ENCODE results near the gene POM121.
A peak's percentile ranks its signal among the peaks of the same experiment; 100 is the strongest.
"Not testable (repeated sequence)": the region's sequence is repeated elsewhere in the genome, so short reads cannot be mapped to it uniquely, and the experiment has no call there.

The POM121 gene

DNA sequence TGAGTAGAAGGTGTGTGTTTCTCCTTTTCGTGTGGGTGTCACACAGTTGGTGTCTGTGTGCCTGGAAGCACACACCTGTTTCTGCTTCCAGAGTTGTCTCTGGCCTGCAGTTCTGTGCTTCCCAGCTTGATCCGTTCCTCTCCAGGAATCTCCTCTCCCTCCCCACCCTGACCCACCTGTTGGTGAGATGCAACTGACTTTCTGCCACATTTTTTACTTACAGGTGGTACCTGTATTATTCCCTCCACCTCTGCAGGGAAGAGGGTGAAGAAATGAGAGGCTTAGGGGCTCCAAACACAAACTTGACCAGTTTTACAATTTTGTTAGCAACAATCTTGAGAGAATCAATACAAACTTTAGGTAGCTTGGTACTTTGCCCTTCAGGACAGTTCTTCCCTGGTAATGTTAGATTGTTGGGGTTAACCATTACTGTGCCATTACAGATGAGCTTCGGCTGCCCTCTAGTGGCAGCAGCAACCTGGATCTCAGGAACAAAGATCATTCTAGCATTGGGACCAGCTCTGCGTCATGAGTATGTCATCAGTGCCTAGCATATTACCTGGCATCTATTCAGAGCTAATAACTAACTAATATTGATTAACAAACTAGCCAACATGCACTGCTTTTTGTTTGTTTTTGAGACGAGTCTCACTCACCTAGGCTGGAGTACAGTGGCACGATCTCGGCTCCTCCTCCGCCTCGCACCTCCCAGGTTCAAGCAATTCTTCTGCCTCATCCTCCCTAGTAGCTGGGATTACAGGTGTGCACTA lies 10.0 kb upstream of the POM121 start:
- H3K27me3 ChIP-seq; H3K9me3 ChIP-seq; H3K4me3 ChIP-seq (ENCODE audit: low read depth in 1 of 2, low read length in 1 of 2); H3K36me3 ChIP-seq: not testable (repeated sequence)
- H3K4me1 ChIP-seq (ENCODE audit: control insufficient read depth in 1 of 2, insufficient read depth in 1 of 2, low read depth in 1 of 2, low read length in 1 of 2): peaks cover 27 to 39% of the 10 kb centered on the region in 2 experiments
- H3K27ac ChIP-seq: peak overlapping the region; percentile 15
- TF ChIP-seq, protein P1, sequence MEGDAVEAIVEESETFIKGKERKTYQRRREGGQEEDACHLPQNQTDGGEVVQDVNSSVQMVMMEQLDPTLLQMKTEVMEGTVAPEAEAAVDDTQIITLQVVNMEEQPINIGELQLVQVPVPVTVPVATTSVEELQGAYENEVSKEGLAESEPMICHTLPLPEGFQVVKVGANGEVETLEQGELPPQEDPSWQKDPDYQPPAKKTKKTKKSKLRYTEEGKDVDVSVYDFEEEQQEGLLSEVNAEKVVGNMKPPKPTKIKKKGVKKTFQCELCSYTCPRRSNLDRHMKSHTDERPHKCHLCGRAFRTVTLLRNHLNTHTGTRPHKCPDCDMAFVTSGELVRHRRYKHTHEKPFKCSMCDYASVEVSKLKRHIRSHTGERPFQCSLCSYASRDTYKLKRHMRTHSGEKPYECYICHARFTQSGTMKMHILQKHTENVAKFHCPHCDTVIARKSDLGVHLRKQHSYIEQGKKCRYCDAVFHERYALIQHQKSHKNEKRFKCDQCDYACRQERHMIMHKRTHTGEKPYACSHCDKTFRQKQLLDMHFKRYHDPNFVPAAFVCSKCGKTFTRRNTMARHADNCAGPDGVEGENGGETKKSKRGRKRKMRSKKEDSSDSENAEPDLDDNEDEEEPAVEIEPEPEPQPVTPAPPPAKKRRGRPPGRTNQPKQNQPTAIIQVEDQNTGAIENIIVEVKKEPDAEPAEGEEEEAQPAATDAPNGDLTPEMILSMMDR (IDR thresholded peaks at IDR 0.05): peak; percentile 30

- Histone ChIP-seq H3K27me3 (no peaks in the 10 kb centered on the region), H3K4me1 (ENCODE audit: control insufficient read depth in 1 of 2, insufficient read depth in 1 of 2, low read depth in 1 of 2, low read length in 1 of 2) (peaks cover 4 to 11% of the 10 kb centered on the region in 2 experiments), H3K9me3 (no peaks in the 10 kb centered on the region), H3K27ac (no peak overlapping the region), H3K36me3 (no peaks in the 10 kb centered on the region), H3K4me3 (ENCODE audit: low read depth in 1 of 2, low read length in 1 of 2) (no peak overlapping the region)
- TF ChIP-seq, protein P1 (IDR thresholded peaks at IDR 0.05): no peak
Measured at GRCh38 chr7:72919256-72919775, 5.6 kb upstream of the POM121 start.

- H3K4me3 ChIP-seq (ENCODE audit: low read depth in 1 of 2, low read length in 1 of 2): peak overlapping the region; percentile 79 to 84
- TF ChIP-seq, protein P1 (IDR thresholded peaks at IDR 0.05): no peak
- H3K4me1 ChIP-seq (ENCODE audit: control insufficient read depth in 1 of 2, insufficient read depth in 1 of 2, low read depth in 1 of 2, low read length in 1 of 2): peaks cover 17 to 18% of the 10 kb centered on the region in 2 experiments
- H3K27ac ChIP-seq: peak overlapping the region; percentile 93
- no peaks in the 10 kb centered on the region for H3K9me3 ChIP-seq
- peaks cover 33% of the 10 kb centered on the region for H3K36me3 ChIP-seq
- H3K27me3 ChIP-seq: no peaks in the 10 kb centered on the region
Measured at GRCh38 chr7:72924386-72924732, 536 bp upstream of the POM121 start.

- Histone ChIP-seq H3K36me3 (peaks cover 45% of the 10 kb centered on the region), H3K27me3 (no peaks in the 10 kb centered on the region), H3K9me3 (no peaks in the 10 kb centered on the region), H3K4me1 (ENCODE audit: control insufficient read depth in 1 of 2, insufficient read depth in 1 of 2, low read depth in 1 of 2, low read length in 1 of 2) (peaks cover 17 to 18% of the 10 kb centered on the region in 2 experiments), H3K4me3 (ENCODE audit: low read depth in 1 of 2, low read length in 1 of 2) (peak overlapping the region; percentile 79 to 84), H3K27ac (peak overlapping the region; percentile 93)
- TF ChIP-seq, protein P1 (IDR thresholded peaks at IDR 0.05): no peak
Measured at GRCh38 chr7:72925546-72926120, 738 bp downstream of the POM121 start.

GRCh38 chr7:72927791-72928190 lies 2.9 kb downstream of the POM121 start:
- not testable (repeated sequence) for H3K27ac ChIP-seq; H3K9me3 ChIP-seq; H3K4me3 ChIP-seq (ENCODE audit: low read depth in 1 of 2, low read length in 1 of 2); H3K27me3 ChIP-seq
- peaks cover 17 to 18% of the 10 kb centered on the region in 2 experiments for H3K4me1 ChIP-seq (ENCODE audit: control insufficient read depth in 1 of 2, insufficient read depth in 1 of 2, low read depth in 1 of 2, low read length in 1 of 2)
- peaks cover 55% of the 10 kb centered on the region for H3K36me3 ChIP-seq

GRCh38 chr7:72928216-72928615 lies 3.3 kb downstream of the POM121 start:
- H3K27me3 ChIP-seq; H3K4me3 ChIP-seq (ENCODE audit: low read depth in 1 of 2, low read length in 1 of 2); H3K9me3 ChIP-seq; H3K27ac ChIP-seq: not testable (repeated sequence)
- H3K36me3 ChIP-seq: peaks cover 55% of the 10 kb centered on the region
- H3K4me1 ChIP-seq (ENCODE audit: control insufficient read depth in 1 of 2, insufficient read depth in 1 of 2, low read depth in 1 of 2, low read length in 1 of 2): peaks cover 17 to 18% of the 10 kb centered on the region in 2 experiments

GRCh38 chr7:72942022-72942705 lies 17.3 kb downstream of the POM121 start:
- Histone ChIP-seq H3K36me3 (peaks cover 23% of the 10 kb centered on the region), H3K4me1 (ENCODE audit: control insufficient read depth in 1 of 2, insufficient read depth in 1 of 2, low read depth in 1 of 2, low read length in 1 of 2) (peaks cover 9 to 13% of the 10 kb centered on the region in 2 experiments)
- not testable (repeated sequence) for H3K27ac ChIP-seq; H3K4me3 ChIP-seq (ENCODE audit: low read depth in 1 of 2, low read length in 1 of 2); H3K27me3 ChIP-seq; H3K9me3 ChIP-seq

GRCh38 chr7:72942956-72943355 lies 18.1 kb downstream of the POM121 start:
- not testable (repeated sequence) for H3K4me3 ChIP-seq (ENCODE audit: low read depth in 1 of 2, low read length in 1 of 2); H3K9me3 ChIP-seq; H3K4me1 ChIP-seq (ENCODE audit: control insufficient read depth in 1 of 2, insufficient read depth in 1 of 2, low read depth in 1 of 2, low read length in 1 of 2); H3K27ac ChIP-seq; H3K27me3 ChIP-seq
- H3K36me3 ChIP-seq: peaks cover 23% of the 10 kb centered on the region

- not testable (repeated sequence) for H3K27ac ChIP-seq; H3K4me3 ChIP-seq (ENCODE audit: low read depth in 1 of 2, low read length in 1 of 2); H3K4me1 ChIP-seq (ENCODE audit: control insufficient read depth in 1 of 2, insufficient read depth in 1 of 2, low read depth in 1 of 2, low read length in 1 of 2); H3K27me3 ChIP-seq; H3K9me3 ChIP-seq
- peaks cover 34% of the 10 kb centered on the region for H3K36me3 ChIP-seq
Measured at GRCh38 chr7:72944937-72945336, 20.0 kb downstream of the POM121 start.
